HG03469 (cell line): ENCODE data around the gene TSPYL1.
"Not testable (repeated sequence)": the region's sequence is repeated elsewhere in the genome, so short reads cannot be mapped to it uniquely, and the experiment has no call there.

Experiments
- ATAC-seq: cut with Tn5 transposase; IDR thresholded peaks from one replicate; pipeline ENCODE4 v1.9.1; 2021; ENCODE audit warnings: mild to moderate bottlenecking, moderate library complexity, moderate number of reproducible peaks; ENCODE audit not compliant: unreplicated experiment

TSPYL1 gene

DNA sequence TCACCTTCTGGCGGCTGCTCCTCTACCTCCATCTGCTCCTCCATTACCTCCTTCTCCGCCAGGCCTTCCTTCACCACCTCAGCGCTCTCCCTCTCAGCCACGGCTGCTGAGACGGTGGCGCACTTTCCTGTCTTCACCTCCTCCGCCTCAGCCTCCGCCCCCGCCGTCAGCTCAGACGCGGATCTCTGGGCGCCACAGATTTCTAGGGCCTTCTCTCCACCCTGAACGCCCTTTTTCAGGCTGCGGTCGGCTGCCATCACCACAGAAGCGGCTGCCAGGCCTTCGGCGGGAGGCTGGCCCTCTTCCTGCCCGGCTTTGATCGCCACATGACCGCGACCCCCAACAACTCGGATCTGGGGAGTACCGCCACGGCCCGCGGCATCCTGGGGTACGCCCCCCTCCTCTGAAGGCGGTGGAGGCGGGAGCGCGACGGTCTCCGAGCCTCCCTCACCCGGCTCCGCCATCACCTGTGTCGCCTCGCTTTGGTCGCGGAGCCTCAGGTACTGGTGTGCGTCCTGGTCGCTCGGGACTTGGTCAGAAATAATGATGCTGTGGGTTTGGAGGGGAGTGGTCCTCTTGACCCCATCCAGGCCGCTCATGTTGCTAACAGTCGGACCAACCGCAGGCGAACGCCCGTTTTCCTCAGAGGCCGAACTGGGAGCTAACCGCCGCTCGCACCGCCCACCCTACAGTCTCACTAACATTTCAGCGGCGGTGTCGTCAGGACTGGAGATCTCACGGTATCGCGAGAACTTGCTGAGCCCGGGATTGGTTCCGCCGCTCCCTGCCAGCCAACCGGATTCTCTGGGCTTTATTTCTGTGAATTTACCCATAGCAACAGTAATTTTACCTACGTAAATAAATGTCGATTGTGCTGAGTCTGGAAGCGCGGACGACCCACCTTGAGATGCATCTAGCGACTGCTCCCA, at the start of gene TSPYL1:
TSS of gene TSPYL1 (minus strand) at position 699 of the 929 bp plus-strand sequence. CDS start at position 599, 100 bp downstream.
- ATAC-seq: peak; percentile 93

DNA sequence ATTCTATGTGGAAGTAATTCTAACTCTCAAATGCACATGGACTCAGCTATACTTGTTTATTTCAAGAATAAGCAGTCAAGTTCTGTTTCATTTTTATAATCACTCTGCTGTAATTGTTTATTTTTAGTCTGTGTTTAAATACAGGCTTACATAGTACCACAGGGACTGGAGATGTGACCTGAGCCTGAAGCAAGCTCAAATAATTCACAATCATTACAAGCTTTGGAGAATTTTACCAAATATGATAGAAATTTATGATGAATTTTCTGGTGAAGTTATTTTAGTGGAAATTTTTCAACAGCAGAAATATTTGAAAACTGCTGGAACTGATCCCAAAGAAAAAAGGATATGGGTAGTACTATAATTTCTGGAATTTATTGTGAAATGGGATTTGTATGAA, 49.4 kb upstream of the TSPYL1 start:
- no peak for ATAC-seq

DNA sequence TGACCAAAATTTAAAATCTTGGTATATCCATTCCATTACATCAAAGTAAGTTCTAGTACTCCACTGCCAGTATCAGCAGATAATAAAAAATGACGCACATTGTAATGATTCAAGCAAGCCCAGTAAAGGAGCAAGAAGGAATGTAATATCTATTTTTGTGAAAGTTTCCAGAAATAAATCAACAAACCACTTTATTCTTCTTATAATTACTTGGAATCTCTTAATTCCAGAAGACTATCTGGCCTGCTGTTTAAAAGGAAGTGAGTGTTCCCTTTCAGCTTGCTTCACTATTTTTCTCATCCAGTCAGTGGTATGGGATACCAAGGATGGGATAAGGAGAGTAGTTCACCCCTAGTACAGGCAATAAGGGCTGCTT, 48.8 kb upstream of the TSPYL1 start:
- no peak for ATAC-seq

DNA sequence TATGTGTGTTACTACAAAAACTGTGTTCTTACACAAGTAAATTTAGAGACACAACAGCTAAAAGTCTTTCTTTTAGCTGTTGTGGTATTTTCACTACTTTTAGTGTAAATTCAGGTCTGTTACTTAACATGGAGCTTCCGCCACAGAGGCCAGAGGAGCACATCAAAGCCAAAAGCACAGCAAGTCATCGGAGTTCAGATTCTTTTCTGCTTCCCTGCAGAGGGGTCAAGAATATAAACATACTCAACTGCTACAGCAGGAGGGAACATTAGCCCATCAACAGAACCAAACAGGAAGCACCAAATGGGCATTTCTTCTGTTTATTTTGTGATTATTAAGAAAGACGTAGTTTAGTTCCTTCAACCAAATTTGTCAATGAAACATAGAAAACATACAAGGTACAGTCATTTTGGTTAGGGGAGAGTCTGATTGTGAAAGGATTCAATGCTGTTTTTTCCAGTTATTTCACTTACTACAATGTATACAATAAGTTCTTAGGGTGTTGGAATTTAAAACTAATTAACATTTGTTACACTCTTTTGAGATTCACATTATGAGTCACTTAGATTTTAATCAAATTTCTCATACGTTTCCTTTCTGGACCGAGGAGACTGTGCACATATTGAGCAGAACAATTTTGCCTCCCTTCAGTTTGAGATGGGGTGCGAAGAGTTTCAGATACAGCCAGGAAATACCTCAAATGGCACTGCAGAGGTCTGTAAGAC, 48.2 kb upstream of the TSPYL1 start:
- ATAC-seq: no peak

DNA sequence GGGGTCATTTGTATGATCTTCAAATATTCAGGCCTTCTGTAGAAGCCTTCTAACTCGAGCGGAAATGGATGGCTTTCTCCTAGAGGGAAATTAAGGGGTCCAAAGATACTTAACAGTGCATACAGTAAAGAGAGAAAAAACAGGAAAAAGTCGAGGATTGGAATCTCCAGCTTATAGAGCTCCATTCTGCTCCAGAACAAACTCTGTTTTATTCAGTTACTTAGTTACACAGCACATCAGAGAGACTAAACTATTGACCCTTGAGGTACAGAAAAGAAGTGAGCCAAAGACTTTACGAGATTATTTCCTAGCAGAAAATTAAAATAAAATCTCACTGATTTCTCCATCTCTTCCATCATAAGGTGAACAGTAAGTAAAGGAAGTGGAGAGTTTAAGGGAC, 47.3 kb upstream of the TSPYL1 start:
- ATAC-seq: no peak

DNA sequence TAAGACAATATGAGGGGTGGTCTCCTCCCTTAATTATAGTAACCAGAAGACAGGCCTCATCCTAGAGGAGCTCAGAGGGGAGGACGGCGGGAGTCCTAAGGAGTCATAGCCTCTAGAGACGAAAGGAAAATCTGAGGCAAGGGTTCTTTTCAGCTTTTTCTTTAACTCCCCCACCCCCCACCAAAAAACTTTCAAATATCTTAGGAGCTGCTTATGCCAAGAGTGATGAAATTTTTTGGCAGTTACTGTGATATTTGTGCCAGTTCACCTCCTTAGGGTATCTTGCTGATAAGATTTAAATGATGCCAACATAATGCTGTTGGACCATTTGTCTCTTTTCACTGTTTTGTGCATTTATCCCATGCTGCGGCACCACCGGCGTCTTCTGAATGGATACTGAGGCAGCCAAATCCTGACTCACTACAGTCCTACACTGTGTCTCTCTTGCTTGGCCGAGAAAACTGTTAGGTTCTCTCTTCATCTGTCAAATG, 46.5 kb upstream of the TSPYL1 start:
- no peak for ATAC-seq

DNA sequence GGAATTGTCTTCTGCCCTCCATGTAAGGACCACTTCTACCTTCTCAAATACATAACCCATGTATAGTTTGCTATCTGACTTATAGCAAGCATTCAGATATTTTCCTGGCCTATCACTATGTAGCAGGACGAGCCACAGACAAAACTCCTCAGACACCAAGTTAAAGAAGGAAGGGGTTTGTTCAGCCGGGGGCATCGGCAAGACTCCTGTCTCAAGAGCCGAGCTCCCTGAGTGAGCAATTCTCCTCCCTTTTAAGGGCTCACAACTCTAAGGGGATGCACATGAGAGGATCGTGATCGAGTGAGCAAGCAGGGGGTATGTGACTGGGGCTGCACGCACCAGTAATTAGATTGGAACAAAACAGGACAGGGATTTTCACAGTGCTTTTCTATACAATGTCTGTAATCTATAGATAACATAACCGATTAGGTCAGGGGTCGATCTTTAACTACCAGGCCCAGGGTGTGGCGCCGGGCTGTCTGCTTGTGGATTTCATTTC, 46.0 kb upstream of the TSPYL1 start:
- ATAC-seq: not testable (repeated sequence)

DNA sequence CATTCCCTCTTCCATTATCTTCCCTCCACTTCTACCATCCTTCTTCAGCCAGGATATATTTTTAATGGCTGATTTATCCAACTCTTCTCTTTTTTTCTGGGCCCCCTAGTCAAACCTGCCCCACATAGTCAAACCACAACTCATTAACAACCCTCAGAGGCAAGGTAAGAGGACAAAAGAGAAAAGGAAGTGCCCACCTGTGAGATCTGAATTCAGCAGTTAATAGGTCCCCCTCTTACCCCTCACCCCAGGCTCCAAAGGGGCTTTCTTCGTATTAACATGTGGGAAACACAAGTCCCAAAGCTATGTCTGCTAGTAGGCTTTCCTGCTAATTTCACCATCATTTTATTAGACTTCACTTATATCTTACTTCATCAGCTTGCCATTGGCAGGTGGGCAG, 44.1 kb upstream of the TSPYL1 start:
- ATAC-seq: no peak

DNA sequence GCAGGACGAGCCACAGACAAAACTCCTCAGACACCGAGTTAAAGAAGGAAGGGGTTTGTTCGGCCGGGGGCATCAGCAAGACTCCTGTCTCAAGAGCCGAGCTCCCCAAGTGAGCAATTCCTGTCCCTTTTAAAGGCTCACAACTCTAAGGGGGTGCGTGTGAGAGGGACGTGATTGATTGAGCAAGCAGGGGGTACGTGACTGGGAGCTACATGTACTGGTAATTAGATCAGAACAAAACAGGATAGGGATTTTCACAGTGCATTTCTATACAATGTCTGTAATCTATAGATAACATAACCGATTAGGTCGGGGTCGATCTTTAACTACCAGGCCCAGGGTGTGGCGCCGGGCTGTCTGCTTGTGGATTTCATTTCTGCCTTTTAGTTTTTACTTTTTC, 42.2 kb upstream of the TSPYL1 start:
- not testable (repeated sequence) for ATAC-seq

DNA sequence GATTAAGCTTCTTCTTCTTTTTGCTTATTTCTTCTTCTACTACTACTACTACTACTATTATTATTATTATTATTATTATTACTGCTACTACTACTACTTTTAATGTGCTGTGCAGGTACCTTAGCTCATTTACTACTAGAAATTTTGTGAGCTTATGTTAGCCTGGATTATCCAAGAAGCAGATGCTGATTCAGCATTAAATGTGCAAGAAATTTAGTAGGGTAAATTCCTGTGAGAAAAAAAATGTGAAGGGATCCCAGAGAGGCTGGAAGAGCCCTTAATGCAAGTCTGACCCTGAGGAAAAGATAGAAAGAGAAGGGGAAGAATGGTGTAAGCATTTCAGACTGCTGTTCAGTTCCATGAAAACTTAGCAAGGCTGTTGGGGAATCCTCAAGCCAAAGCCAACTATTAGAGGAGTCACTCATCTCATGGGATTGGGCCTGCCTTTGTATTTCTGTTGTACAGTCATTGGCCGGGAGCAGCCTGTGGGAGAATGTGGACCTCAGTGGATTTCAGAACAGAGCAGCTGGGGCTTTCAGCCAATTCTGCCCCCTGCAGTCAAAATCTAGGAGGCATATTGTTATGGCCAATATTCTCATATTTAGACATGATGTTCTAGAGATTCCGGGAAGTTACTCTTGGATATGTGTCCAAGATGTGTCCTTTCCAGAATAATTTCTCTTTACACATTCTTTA, 37.2 kb upstream of the TSPYL1 start:
- ATAC-seq: no peak

DNA sequence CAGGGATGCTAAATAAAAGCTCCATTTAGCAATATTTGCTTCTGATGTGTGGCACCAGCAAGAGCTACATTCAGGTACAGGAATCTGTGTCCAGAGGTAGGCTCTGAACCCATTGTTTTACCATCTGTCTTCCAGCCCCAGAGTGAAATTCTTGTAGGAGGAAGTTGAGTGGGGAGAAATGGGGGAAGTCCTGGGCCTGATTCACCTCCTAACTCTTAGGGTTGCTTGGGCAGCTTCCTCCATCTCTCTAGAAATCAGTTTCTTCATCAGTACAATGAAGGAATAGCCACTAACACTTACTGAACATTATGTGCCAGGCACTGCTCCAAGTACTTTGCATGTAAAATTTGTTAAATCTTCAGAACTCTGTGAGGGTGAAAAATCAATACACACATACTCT, 35.1 kb upstream of the TSPYL1 start:
- ATAC-seq: no peak

DNA sequence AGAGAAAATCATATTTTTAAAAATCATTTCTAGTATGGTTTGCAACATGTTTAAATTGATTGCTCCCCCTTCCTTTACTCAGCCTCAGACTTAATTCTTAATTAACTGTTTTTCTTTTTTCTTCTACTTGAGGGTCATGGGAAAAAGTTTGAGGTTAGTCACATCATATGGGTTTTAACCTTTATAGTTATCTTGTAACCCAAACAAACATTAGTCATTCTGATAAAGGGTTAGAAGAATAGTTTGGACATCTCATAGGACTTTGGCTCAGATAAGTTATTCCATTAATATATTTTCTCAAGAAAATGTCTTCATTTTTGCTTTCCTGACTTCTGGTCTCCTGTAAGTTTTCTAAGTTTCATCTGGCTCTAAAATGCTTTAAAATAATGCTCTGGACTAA, 34.5 kb upstream of the TSPYL1 start:
- no peak for ATAC-seq

DNA sequence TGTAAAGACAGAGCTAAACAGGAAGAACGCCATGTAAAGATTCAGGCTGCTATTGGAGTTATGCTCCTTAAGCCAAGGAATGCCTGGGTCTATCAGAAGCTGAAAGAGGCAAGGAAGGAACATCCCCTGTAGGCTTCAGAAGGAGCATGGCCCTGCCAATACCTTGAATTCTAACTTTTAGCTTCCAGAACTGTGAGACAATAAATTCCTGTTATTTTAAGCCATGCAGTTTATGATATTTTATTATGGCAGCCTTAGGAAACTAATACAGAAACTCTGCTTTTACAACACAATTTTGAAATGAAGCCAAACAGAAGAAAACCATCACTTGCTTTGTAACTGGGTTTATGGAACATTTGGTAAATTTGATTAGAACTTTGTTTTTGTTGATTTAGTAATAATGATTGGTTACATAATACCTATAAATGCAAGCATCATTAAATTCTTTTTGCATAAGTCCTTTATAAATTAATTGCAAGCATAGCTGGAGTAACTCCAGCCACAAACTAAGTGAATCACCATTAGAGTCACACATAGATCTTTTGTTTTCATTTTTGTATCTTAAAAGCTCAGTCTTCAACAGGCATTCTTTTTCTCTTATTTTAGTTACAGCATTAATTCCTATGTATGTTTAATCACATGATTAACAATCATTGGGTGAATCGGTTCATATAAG, 33.5 kb upstream of the TSPYL1 start:
- ATAC-seq: no peak

DNA sequence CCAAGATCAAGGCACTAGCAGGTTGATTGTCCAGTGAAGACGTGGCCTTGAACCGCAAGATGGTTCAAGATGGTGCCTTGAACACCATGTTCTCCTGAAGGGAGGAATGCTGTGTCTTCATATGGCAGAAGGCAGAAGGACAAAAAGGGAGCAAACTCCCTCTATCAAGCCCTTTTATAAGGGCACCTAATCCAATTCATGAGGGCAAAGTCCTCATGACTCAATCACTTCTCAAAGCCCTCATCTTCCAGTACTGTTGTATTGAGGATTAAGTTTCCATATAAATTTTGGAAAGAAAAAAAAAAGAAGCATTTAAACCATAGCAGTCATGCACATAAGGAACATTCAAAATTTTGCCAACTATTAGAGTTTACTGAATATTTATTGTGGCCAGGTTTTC, 29.9 kb upstream of the TSPYL1 start:
- no peak for ATAC-seq

DNA sequence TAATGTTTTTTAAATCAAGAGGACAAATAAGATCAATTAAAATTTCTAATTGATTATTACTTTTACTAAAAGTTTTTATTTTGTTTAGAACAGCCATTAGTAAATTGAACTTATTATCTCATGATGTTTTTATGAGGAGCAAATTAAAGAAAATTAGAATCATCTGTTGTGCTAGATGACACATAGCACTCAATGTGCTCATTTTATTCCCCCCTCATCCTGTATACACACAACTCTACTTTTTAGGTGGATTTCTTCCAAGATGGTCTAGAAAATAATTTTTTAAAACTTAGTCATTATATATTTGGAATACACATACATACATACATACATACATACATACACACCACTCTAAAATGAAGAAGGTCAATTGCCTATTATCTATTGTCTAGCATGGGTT, 29.3 kb upstream of the TSPYL1 start:
- ATAC-seq: no peak

DNA sequence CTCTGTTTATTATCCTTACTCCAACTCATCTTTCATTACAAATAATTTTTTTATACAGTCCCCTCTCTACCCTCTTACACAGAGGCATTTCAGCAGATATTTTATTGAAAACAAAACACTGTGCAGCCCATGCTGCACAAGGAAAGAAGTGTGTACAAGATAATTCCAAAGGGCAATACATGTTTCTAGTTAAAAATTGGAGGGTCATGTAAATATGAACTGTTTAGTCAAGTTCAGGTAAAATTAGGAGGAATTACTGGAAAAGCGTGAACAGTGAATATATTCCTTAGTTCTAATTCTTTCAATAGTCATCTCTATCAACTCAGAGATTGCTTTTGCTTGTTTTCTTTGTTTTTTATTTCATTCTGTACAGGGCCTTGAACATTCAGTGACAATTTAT, 27.9 kb upstream of the TSPYL1 start:
- no peak for ATAC-seq

DNA sequence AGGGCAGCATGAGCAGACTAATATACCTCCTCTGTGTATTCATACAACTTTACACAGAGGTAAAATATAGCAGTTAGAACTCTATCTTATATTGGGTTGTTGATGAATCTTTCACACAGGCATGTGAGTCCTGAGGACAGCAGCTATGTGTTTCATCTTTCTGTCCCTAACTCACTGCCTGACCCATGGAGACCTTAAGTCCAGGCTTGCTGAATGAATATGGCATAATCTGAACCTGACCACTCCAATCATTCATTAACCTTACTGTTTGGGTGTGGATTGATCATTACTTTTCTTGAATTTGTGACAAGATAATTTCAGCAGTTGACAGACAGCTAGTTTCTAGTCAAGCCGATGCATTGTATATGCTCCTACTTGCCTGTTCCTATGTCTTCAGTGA, 27.3 kb upstream of the TSPYL1 start:
- ATAC-seq: no peak

DNA sequence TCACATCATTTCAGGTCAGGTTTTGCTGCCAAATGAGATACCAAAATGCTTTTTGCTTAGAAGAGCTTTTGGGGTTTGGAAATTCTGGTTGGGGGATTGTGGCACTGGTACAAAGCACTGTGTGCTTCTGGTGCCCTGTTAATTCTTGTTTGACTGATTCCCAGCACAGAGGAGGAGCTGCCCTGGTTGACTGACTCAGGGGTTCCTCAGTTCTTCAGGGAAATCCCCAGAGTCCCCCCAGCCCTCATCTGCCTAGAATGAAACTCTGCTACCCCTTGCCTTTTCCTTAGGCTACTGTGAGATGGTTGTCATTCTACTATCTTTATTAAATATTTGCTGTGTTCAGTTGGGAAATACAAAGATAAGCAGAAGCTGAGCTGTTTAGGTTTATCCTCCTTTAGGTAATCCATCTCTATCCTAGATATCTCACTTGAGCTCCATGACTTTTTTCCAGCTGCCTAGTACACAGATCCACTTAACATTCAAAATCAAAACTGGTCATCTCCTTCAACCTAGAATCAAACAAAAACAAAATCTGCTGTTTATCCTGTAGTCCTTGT, 24.9 kb upstream of the TSPYL1 start:
- ATAC-seq: no peak

DNA sequence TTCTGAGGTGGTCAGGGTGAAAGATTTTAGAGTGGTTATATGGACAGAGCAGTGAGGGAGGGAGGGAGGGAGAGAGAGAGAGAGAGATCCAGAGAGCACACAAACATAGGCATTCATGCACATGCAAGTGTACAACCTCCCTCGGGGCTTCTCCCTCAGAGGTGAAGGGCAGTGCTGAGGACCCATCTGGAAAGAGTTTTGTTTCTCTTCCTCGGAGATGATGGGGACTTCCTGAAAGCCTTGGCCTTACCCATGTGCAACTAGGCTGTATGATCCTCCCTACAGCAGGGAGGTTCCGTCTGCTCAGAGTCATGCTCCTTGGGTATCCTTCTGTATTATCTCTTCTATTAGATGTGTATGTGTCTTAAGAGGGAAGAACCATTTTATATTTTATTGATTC, 21.4 kb upstream of the TSPYL1 start:
- ATAC-seq: no peak

DNA sequence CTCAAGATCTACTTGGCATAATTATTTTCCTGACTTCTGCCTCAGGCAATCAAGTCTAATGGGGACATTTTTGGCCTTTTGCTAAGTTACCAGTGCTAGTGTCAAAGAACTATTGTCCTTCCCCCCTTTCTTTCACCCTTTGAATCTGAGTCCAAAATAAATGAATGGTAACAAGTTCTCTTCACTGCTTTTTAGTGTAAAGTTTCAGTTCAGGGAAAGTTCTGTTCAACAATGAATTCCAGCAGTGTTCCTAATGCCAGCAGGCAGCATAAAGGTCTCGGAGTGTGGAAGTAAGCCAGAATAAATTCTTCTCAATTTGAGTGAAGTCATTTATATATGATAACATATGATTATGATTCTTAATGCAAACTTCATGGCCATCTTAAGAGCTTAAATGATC, 20.8 kb upstream of the TSPYL1 start:
- no peak for ATAC-seq
